ENCODE data around the gene GPC3. TPM values are rescaled to one million over a fixed set of nuclear protein-coding genes. Genes with fewer than 3 reads are reported as not detected.

The GPC3 gene
- total RNA-seq, 1 experiment from 2014 or later = 0.24 TPM

DNA sequence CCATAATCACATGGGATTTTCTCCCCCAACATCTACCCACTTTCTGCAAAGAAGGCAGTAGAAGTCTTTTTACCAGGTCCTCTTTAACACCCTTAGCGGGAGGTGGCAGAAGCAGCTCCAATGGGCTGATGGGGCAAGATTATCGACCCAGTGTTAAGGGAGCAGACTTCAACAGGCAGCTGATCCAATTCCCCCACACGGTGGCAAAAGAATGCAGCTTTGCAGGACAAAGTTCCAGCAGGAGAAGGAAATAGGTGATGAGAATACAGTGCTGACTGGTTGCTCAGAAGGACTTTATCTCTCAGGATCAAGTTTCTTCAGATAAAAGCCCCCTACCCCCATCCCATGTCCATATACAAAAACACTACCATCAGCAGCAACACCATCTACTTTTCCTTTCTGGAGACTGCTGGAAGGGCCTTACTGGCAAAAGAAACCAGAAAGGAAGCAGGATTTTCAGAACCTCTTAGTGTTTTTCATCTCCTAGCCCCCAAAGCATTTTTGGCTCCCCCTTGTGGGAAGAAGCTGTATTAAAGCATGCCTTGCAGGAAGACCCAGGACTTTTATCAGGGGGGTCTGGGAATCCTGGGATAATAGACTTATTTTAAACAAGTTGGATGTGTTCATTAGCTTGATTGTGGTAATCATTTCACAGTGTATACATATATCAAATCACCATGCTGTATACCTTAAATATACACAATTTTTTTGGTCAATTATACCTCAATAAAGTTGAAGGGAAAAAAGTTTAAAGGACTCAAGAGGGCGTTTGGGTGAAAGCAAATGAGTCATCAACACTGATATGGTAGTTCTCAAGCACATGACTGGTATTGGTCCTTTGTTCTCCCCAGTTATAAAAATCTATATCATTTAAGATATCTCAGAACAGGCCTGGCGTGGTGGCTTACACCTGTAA lies 146.4 kb downstream of the GPC3 start:
- Histone ChIP-seq H3K4me1 (ENCODE audit: insufficient read depth, low read length, poor library complexity, severe bottlenecking) (no peaks in the 10 kb centered on the region), H3K9me3 (ENCODE audit: low read depth, low read length, poor library complexity, severe bottlenecking) (no peaks in the 10 kb centered on the region), H3K36me3 (ENCODE audit: insufficient read depth, low read length, poor library complexity, severe bottlenecking) (no peaks in the 10 kb centered on the region), H3K27me3 (replicated peaks; ENCODE audit: insufficient read depth, low read depth, low read length, poor library complexity) (peaks cover 3% of the 10 kb centered on the region), H3K27ac (ENCODE audit: low read depth, low read length, poor library complexity, severe bottlenecking) (no peak overlapping the region), H3K4me3 (ENCODE audit: low read depth, low read length, poor library complexity, severe bottlenecking) (no peak overlapping the region)
- intact Hi-C loops (cut with micrococcal nuclease; ENCODE audit: unreplicated experiment) = no loop called here
- TF ChIP-seq, protein P1, sequence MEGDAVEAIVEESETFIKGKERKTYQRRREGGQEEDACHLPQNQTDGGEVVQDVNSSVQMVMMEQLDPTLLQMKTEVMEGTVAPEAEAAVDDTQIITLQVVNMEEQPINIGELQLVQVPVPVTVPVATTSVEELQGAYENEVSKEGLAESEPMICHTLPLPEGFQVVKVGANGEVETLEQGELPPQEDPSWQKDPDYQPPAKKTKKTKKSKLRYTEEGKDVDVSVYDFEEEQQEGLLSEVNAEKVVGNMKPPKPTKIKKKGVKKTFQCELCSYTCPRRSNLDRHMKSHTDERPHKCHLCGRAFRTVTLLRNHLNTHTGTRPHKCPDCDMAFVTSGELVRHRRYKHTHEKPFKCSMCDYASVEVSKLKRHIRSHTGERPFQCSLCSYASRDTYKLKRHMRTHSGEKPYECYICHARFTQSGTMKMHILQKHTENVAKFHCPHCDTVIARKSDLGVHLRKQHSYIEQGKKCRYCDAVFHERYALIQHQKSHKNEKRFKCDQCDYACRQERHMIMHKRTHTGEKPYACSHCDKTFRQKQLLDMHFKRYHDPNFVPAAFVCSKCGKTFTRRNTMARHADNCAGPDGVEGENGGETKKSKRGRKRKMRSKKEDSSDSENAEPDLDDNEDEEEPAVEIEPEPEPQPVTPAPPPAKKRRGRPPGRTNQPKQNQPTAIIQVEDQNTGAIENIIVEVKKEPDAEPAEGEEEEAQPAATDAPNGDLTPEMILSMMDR (conservative IDR thresholded peaks at IDR 0.05; ENCODE audit: low read depth, low read length) = peak; percentile 77
- no peak for TF ChIP-seq EZH2 (IDR thresholded peaks at IDR 0.05; ENCODE audit: borderline replicate concordance, low read depth, low read length, poor library complexity, severe bottlenecking)
- CTCF ChIA-PET = interaction anchor here (0.7 to 1.1 kb wide), 4 partner anchors 13 to 141 kb away, joined by 3 to 5 read pairs (median 4); no protein-coding TSS in a partner anchor
- BruUV-seq (replicated peaks) = no TSS peak
- POLR2A ChIA-PET (ENCODE audit: low non-redundant PET) = interaction anchor here (0.7 kb wide), 1 partner anchor 40 kb away, joined by 5 read pairs; no protein-coding TSS in a partner anchor
- DNase-seq (ENCODE audit: low spot score) = peak; percentile 62

DNA sequence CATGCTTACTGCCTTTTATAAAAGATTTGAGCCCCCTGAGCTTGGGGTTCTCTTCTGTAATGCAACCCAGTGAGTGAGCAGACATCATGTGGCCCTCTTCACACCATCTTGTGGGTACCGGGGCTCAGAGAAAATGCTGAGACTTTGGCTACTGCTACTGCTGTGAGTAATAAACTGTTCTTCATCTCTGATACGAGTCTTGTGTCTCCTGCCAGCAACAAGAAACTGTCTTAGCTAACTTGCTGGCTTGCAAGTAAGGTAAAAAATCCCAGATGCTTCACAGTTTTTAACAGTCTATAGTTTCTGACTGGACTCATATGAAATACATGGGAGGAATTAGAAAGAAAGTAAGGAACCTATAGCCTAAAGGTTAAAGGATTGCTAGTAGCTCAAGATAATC lies 148.3 kb downstream of the GPC3 start:
- DNase-seq (ENCODE audit: low spot score) = no peak
- no peak overlapping the region for H3K27ac ChIP-seq (ENCODE audit: low read depth, low read length, poor library complexity, severe bottlenecking)
- H3K4me1 ChIP-seq (ENCODE audit: insufficient read depth, low read length, poor library complexity, severe bottlenecking) = no peaks in the 10 kb centered on the region
- no peak overlapping the region for H3K4me3 ChIP-seq (ENCODE audit: low read depth, low read length, poor library complexity, severe bottlenecking)
- no TSS peak for BruUV-seq (replicated peaks)
- H3K9me3 ChIP-seq (ENCODE audit: low read depth, low read length, poor library complexity, severe bottlenecking) = no peaks in the 10 kb centered on the region
- peaks cover 3% of the 10 kb centered on the region for H3K27me3 ChIP-seq (replicated peaks; ENCODE audit: insufficient read depth, low read depth, low read length, poor library complexity)
- no peaks in the 10 kb centered on the region for H3K36me3 ChIP-seq (ENCODE audit: insufficient read depth, low read length, poor library complexity, severe bottlenecking)
- intact Hi-C loops (cut with micrococcal nuclease; ENCODE audit: unreplicated experiment) = no loop called here
- ChIA-PET CTCF (no interaction called here), POLR2A (ENCODE audit: low non-redundant PET) (no interaction called here)
- no peak for TF ChIP-seq EZH2 (IDR thresholded peaks at IDR 0.05; ENCODE audit: borderline replicate concordance, low read depth, low read length, poor library complexity, severe bottlenecking)
- TF ChIP-seq, protein P1 (conservative IDR thresholded peaks at IDR 0.05; ENCODE audit: low read depth, low read length) = no peak

DNA sequence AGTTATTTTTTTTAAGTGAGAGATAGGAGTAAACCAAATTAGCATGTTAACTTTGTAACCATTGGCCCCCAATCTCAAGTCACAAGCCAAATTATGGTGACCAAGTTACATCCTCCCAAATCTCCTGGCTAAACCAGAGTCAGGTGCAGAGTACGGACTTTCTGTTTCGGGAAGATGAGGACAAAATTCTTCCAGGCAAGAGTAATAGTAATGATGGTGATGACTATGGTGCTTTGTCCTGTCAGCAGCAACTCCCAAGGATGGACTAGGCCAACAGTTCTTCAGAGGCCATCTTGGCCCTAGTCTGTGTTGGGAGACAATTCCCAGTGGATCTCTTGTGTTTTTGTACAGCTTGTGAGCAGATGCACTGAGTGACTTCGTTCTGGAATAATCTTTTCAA lies 148.8 kb downstream of the GPC3 start:
- intact Hi-C loops (cut with micrococcal nuclease; ENCODE audit: unreplicated experiment) = no loop called here
- H3K4me3 ChIP-seq (ENCODE audit: low read depth, low read length, poor library complexity, severe bottlenecking) = no peak overlapping the region
- no peaks in the 10 kb centered on the region for H3K9me3 ChIP-seq (ENCODE audit: low read depth, low read length, poor library complexity, severe bottlenecking)
- no peaks in the 10 kb centered on the region for H3K36me3 ChIP-seq (ENCODE audit: insufficient read depth, low read length, poor library complexity, severe bottlenecking)
- ChIA-PET CTCF (no interaction called here), POLR2A (ENCODE audit: low non-redundant PET) (no interaction called here)
- DNase-seq (ENCODE audit: low spot score) = no peak
- no TSS peak for BruUV-seq (replicated peaks)
- TF ChIP-seq, protein P1 (conservative IDR thresholded peaks at IDR 0.05; ENCODE audit: low read depth, low read length) = no peak
- TF ChIP-seq EZH2 (IDR thresholded peaks at IDR 0.05; ENCODE audit: borderline replicate concordance, low read depth, low read length, poor library complexity, severe bottlenecking) = no peak
- peaks cover 3% of the 10 kb centered on the region for H3K27me3 ChIP-seq (replicated peaks; ENCODE audit: insufficient read depth, low read depth, low read length, poor library complexity)
- no peak overlapping the region for H3K27ac ChIP-seq (ENCODE audit: low read depth, low read length, poor library complexity, severe bottlenecking)
- H3K4me1 ChIP-seq (ENCODE audit: insufficient read depth, low read length, poor library complexity, severe bottlenecking) = no peaks in the 10 kb centered on the region
